PC-3 (cell line): ENCODE measurements around the gene LIMA1. TPM values are rescaled to one million over a fixed set of nuclear protein-coding genes. Genes with fewer than 3 reads are reported as not detected.
"Not testable (repeated sequence)": the region's sequence is repeated elsewhere in the genome, so short reads cannot be mapped to it uniquely, and the experiment has no call there.

ENCODE experiments used
- ATAC-seq: fragments of 200-7000 bp; cut with Tn5 transposase; 2 replicates; pipeline ENCODE4 v1.9.1; 2020; ENCODE audit warnings: mild to moderate bottlenecking, moderate library complexity
- BruUV-seq: library from RNA; stranded (reverse); fragments of 400-500 nt; replicated peaks from 2 replicates; lab custom pipeline; 2021; lab: Mats Ljungman, UMichigan
- CTCF ChIA-PET: fragments of 300-600 bp; sonication (Branson Sonifier 250); formaldehyde crosslinking; loops from one replicate; lab custom pipeline; 2022; ENCODE audit warnings: antibody characterized with exemption; lab: Charles Lee
- POLR2A ChIA-PET: fragments of 300-600 bp; sonication (Branson Sonifier 250); formaldehyde crosslinking; loops from one replicate; lab custom pipeline; 2022; ENCODE audit warnings: antibody characterized with exemption; ENCODE audit not compliant: unreplicated experiment; lab: Charles Lee
- DNase-seq: peaks from one replicate; pipeline ENCODE4 v3.0.0-alpha.2; 2015
- H2AFZ ChIP-seq: fragments of 300-600 bp; sonication (generic); 2 replicates; pipeline ENCODE4 v1.6.0; 2016; ENCODE audit warnings: antibody characterized with exemption, low read length
- H3F3A ChIP-seq: fragments of 300-600 bp; sonication (generic); one replicate; pipeline ENCODE4 v1.6.0; 2017; ENCODE audit warnings: antibody characterized with exemption, low read length, control low read depth, mild to moderate bottlenecking; ENCODE audit not compliant: unreplicated experiment
- H3K27ac ChIP-seq: fragments of 300-600 bp; sonication (generic); 2 replicates; pipeline ENCODE4 v1.5.1; 2016; ENCODE audit warnings: mild to moderate bottlenecking, low read length
- H3K27me3 ChIP-seq: fragments of 300-600 bp; sonication (generic); 2 replicates; pipeline ENCODE4 v1.6.1; 2016; ENCODE audit warnings: low read length, mixed read lengths
- H3K36me3 ChIP-seq: fragments of 300-600 bp; sonication (generic); 2 replicates; pipeline ENCODE4 v1.6.1; 2016; ENCODE audit warnings: low read depth, mixed run types, low read length, mixed read lengths
- H3K4me1 ChIP-seq: fragments of 300-600 bp; sonication (generic); 2 replicates; pipeline ENCODE4 v1.5.1; 2016; ENCODE audit warnings: low read length; ENCODE audit not compliant: insufficient read depth
- H3K4me2 ChIP-seq: fragments of 300-600 bp; sonication (generic); 2 replicates; pipeline ENCODE4 v1.6.0; 2016; ENCODE audit warnings: low read length
- H3K4me3 ChIP-seq: fragments of 300-600 bp; sonication (generic); 2 replicates; pipeline ENCODE4 v1.5.1; 2016; ENCODE audit warnings: mild to moderate bottlenecking, low read length, mixed read lengths
- H3K79me2 ChIP-seq: fragments of 300-600 bp; sonication (generic); 2 replicates; pipeline ENCODE4 v1.6.1; 2017; ENCODE audit warnings: low read length, mixed read lengths
- H3K9ac ChIP-seq: fragments of 300-600 bp; sonication (generic); 2 replicates; pipeline ENCODE4 v1.6.0; 2016; ENCODE audit warnings: mild to moderate bottlenecking, low read length
- H3K9me2 ChIP-seq: fragments of 300-600 bp; sonication (generic); replicated peaks from 2 replicates; pipeline ENCODE4 v1.6.1; 2016; ENCODE audit warnings: mixed run types, low read length, mixed read lengths
- H3K9me3 ChIP-seq: fragments of 300-600 bp; sonication (generic); 2 replicates; pipeline ENCODE4 v1.6.1; 2016; ENCODE audit warnings: low read length, mixed read lengths
- H4K20me1 ChIP-seq: fragments of 300-600 bp; sonication (generic); 2 replicates; pipeline ENCODE4 v1.6.1; 2016; ENCODE audit warnings: low read length, mixed read lengths
- EZH2 ChIP-seq: fragments of 300-600 bp; sonication (generic); IDR thresholded peaks from one replicate; pipeline ENCODE4 v1.6.1; 2017; ENCODE audit warnings: antibody characterized with exemption, mild to moderate bottlenecking, low read length; ENCODE audit not compliant: unreplicated experiment
- EZH2phosphoT487 ChIP-seq: fragments of 300-600 bp; sonication (generic); IDR thresholded peaks from 2 replicates; pipeline ENCODE4 v1.6.1; 2018; ENCODE audit warnings: mild to moderate bottlenecking, antibody characterized with exemption, low read length, borderline replicate concordance
- intact Hi-C: fragments of 100-400 bp; cut with micrococcal nuclease; formaldehyde crosslinking; loops from 2 replicates; pipeline ENCODE4 v1.9.0; 2023
- total RNA-seq: library from RNA; depleted of rRNA; stranded (reverse); fragments of >200 nt; gene quantifications from 2 replicates; pipeline ENCODE4 v1.2.3, GENCODE V29; 2014
- TF ChIP-seq, protein P1 (sequence below): fragments of 300-600 bp; sonication (generic); conservative IDR thresholded peaks from 2 replicates; pipeline ENCODE4 v1.5.1; 2017; ENCODE audit warnings: antibody characterized with exemption, low read depth, mild to moderate bottlenecking, low read length

Gene LIMA1
- total RNA-seq, 1 experiment from 2014 or later: 45.1 TPM

DNA sequence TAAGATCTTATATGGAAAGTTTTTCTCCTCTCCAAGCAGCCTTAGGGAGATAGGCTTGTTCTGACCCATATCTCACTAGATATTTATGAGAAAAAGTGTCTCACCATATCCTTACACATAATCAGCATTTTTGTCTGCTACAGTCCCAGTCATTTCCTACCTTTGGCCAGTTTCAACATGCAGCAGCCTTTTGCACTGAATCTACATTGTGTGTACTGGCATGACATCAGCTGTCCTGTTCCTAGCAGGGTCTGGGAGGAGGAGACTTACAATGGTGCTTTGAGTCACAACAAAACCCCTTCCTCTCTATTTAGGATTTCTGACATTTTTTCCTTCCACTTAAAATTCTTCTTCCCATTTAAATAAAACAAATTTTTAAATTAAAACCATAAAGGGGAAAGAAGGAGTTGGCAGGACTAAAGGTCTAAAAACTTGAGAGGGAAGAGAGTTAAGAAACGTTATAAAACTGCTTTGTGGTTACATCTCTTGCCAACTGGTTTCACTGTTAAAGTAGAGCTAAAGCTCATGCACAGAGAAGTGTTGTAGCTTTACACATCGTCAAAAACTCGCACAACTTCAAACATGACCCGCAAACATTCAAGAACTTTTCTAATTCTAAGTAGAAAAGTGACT, 62.8 kb downstream of the LIMA1 start:
- DNase-seq: peak; percentile 78
- CTCF ChIA-PET: interaction anchor here (0.9 to 1.5 kb wide), 2 partner anchors 94 to 545 kb away, joined by 3 to 9 read pairs; no protein-coding TSS in a partner anchor

DNA sequence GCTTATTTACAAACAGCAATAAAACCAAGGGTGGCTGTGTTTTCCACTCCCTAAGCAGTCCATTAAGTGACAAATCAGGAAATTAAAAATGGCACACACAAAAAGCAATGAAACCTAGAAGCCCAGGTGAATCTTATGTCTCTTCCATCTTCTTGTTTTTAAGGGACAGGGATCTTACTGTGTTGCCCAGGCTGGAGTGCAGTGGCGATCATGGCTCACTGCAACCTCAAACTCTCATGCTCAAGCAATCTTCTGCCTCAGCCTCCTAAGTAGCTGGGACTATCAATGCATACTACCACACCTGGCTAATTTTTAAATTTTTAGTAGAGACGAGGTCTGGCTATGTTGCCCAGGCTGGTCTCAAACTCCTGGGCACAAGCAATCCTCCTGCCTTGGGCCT, 63.8 kb downstream of the LIMA1 start:
- Histone ChIP-seq H3K9ac (peak overlapping the region; percentile 75), H3K4me1 (peaks cover 86% of the 10 kb centered on the region), H3K9me3 (no peaks in the 10 kb centered on the region), H3K36me3 (no peaks in the 10 kb centered on the region), H3K4me3 (no peak overlapping the region), H3K27ac (peak overlapping the region; percentile 91), H2AFZ (no peak overlapping the region), H3K27me3 (no peaks in the 10 kb centered on the region), H3F3A (peaks cover 18% of the 10 kb centered on the region), H3K4me2 (0 out of 2 replicates have a peak overlapping the region, but pooled peaks have one; percentile 5), H3K79me2 (peaks cover 44% of the 10 kb centered on the region), H4K20me1 (no peaks in the 10 kb centered on the region), H3K9me2 (no peaks in the 10 kb centered on the region)
- no TSS peak for BruUV-seq
- intact Hi-C loops: loop anchor here (2.0 kb wide), 1 partner anchor 17 kb away; no protein-coding TSS in a partner anchor
- ATAC-seq (no peak), DNase-seq (no peak)
- TF ChIP-seq EZH2 (no peak), EZH2phosphoT487 (no peak)
- TF ChIP-seq, protein P1, sequence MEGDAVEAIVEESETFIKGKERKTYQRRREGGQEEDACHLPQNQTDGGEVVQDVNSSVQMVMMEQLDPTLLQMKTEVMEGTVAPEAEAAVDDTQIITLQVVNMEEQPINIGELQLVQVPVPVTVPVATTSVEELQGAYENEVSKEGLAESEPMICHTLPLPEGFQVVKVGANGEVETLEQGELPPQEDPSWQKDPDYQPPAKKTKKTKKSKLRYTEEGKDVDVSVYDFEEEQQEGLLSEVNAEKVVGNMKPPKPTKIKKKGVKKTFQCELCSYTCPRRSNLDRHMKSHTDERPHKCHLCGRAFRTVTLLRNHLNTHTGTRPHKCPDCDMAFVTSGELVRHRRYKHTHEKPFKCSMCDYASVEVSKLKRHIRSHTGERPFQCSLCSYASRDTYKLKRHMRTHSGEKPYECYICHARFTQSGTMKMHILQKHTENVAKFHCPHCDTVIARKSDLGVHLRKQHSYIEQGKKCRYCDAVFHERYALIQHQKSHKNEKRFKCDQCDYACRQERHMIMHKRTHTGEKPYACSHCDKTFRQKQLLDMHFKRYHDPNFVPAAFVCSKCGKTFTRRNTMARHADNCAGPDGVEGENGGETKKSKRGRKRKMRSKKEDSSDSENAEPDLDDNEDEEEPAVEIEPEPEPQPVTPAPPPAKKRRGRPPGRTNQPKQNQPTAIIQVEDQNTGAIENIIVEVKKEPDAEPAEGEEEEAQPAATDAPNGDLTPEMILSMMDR: no peak
- ChIA-PET POLR2A (no interaction called here), CTCF (no interaction called here)

More for the DNA sequence above, 62.8 kb downstream of the LIMA1 start:
- Histone ChIP-seq H3K4me1 (peaks cover 82% of the 10 kb centered on the region), H3K4me3 (peak overlapping the region; percentile 57), H3F3A (peaks cover 18% of the 10 kb centered on the region), H2AFZ (no peak overlapping the region), H3K27ac (peak overlapping the region; percentile 91), H3K9ac (peak overlapping the region; percentile 75), H3K4me2 (peak overlapping the region; percentile 73), H3K79me2 (peaks cover 42% of the 10 kb centered on the region), H3K9me2 (no peaks in the 10 kb centered on the region), H3K36me3 (no peaks in the 10 kb centered on the region), H3K27me3 (no peaks in the 10 kb centered on the region), H3K9me3 (no peaks in the 10 kb centered on the region), H4K20me1 (no peaks in the 10 kb centered on the region)
- intact Hi-C loops: loop anchor here (5.0 kb wide), 2 partner anchors 33 to 37 kb away; no protein-coding TSS in a partner anchor
- TF ChIP-seq EZH2phosphoT487: no peak
- no peak for TF ChIP-seq EZH2
- TF ChIP-seq, protein P1: no peak
- BruUV-seq: no TSS peak
- peak; percentile 39 for ATAC-seq
- POLR2A ChIA-PET: interaction anchor here (0.6 to 0.7 kb wide), 3 partner anchors 62 to 132 kb away, joined by 3 to 6 read pairs (median 3); no protein-coding TSS in a partner anchor

DNA sequence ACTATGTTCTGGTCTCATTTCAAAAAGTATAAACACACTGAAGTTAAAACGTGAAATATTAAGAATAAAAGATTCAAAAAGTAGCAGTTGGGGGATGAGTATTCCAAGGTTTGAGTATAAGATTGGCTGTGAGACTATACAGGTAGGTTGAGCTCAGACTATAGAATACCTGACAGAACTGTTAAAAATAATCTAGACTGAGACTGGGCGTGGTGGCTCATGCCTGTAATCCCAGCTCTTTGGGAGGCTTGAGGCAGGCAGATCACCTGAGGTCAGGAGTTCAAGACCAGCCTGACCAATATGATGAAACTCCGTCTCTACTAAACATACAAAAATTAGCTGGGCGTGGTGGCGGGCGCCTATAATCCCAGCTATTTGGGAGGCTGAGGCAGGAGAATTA, 64.3 kb downstream of the LIMA1 start:
- Histone ChIP-seq H3K4me1 (peaks cover 86% of the 10 kb centered on the region), H3F3A (peaks cover 15% of the 10 kb centered on the region), H3K9ac (peak overlapping the region; percentile 78), H3K79me2 (peaks cover 49% of the 10 kb centered on the region), H3K4me2 (peak overlapping the region; percentile 63), H3K27ac (peak overlapping the region; percentile 91)
- H3K27me3 ChIP-seq, H4K20me1 ChIP-seq, H2AFZ ChIP-seq, H3K36me3 ChIP-seq, H3K9me3 ChIP-seq, H3K4me3 ChIP-seq, CTCF ChIA-PET, H3K9me2 ChIP-seq, ATAC-seq, DNase-seq, POLR2A ChIA-PET: not testable (repeated sequence)
- intact Hi-C loops: loop anchor here (2.0 kb wide), 1 partner anchor 16 kb away; no protein-coding TSS in a partner anchor
- BruUV-seq: TSS peak; percentile 69
